OCI-LY7 (cell line): ENCODE data around the gene TP63.

ENCODE experiments used
- EZH2phosphoT487 ChIP-seq: fragments of 200-600 bp; sonication (generic); IDR thresholded peaks from 2 replicates; pipeline ENCODE4 v1.6.1; 2018; ENCODE audit warnings: low read depth, borderline replicate concordance, mild to moderate bottlenecking, mixed run types, antibody characterized with exemption, low read length, moderate library complexity, mixed read lengths
- TF ChIP-seq, protein P1 (sequence below): fragments of 200-600 bp; sonication (generic); conservative IDR thresholded peaks from 2 replicates; pipeline ENCODE4 v1.5.1; 2014; ENCODE audit warnings: mild to moderate bottlenecking, antibody characterized with exemption, low read length, moderate library complexity, mixed read lengths

DNA sequence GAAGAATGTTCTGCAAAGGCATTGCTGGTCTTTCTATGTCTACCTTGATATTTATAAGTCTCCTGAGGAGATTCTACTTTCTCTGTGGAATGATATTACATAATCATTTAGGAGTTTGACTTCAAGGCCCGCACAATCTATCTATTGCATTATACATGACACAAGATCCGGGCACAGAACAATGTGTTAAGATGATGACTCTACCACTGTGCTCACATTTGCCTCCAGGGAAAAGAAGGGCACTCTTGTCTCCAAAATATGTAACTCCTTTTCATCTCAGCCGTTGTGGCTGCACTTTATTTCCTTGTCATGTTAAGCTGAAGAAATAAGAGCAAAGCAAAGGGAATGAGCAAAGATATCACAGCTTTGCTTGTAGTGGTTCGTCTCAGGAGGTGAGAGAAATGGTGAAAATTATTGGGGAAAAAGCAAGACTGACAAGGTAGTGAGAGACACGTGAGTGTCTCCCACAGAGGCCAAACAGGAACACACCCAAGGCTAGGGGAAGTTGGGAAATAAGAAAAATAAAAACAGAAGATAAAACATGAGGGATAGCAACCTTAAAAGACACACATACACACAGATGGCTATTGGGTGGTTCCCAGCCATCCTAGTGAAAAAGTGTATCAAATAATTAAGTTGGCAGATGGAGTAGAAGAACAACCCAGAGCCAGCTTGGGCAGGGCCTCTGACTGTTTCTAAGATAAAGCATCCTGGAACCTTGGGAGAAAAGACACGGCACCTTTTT, 305.2 kb downstream of the TP63 start:
- TF ChIP-seq, protein P1, sequence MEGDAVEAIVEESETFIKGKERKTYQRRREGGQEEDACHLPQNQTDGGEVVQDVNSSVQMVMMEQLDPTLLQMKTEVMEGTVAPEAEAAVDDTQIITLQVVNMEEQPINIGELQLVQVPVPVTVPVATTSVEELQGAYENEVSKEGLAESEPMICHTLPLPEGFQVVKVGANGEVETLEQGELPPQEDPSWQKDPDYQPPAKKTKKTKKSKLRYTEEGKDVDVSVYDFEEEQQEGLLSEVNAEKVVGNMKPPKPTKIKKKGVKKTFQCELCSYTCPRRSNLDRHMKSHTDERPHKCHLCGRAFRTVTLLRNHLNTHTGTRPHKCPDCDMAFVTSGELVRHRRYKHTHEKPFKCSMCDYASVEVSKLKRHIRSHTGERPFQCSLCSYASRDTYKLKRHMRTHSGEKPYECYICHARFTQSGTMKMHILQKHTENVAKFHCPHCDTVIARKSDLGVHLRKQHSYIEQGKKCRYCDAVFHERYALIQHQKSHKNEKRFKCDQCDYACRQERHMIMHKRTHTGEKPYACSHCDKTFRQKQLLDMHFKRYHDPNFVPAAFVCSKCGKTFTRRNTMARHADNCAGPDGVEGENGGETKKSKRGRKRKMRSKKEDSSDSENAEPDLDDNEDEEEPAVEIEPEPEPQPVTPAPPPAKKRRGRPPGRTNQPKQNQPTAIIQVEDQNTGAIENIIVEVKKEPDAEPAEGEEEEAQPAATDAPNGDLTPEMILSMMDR = no peak
- TF ChIP-seq EZH2phosphoT487 = no peak
